Islet precursor cell (in vitro differentiated cells): ENCODE measurements around the gene COMMD4.
"Not testable (repeated sequence)": the region's sequence is repeated elsewhere in the genome, so short reads cannot be mapped to it uniquely, and the experiment has no call there.

ENCODE experiments used
- DNase-seq: peaks from one replicate; pipeline ENCODE4 v3.0.0-alpha.2; 2018

COMMD4 gene

GRCh38 chr15:75333654-75334419, 2.0 kb upstream of the COMMD4 start:
- DNase-seq = not testable (repeated sequence)

- no peak for DNase-seq
Measured at GRCh38 chr15:75335313-75335704, 554 bp upstream of the COMMD4 start.

- DNase-seq = no peak
Measured at GRCh38 chr15:75338661-75339240, 2.9 kb downstream of the COMMD4 start.

- no peak for DNase-seq
Measured at GRCh38 chr15:75339531-75340240, 3.8 kb downstream of the COMMD4 start.

GRCh38 chr15:75342221-75342620, 6.4 kb downstream of the COMMD4 start:
- DNase-seq = peak; percentile 54

- not testable (repeated sequence) for DNase-seq
Measured at GRCh38 chr15:75343953-75344352, 8.1 kb downstream of the COMMD4 start.

- DNase-seq = no peak
Measured at GRCh38 chr15:75346796-75347221, 10.9 kb downstream of the COMMD4 start, which contains the start of gene NEIL1. Gene NEIL1, plus strand, starts transcription at chr15:75347039. Its CDS starts 1,867 bp downstream, at chr15:75348906.

- peak; percentile 74 for DNase-seq
Measured at GRCh38 chr15:75347222-75348033, 11.6 kb downstream of the COMMD4 start.

GRCh38 chr15:75348034-75348561, 12.2 kb downstream of the COMMD4 start:
- no peak for DNase-seq

GRCh38 chr15:75348562-75349350, 12.9 kb downstream of the COMMD4 start:
- DNase-seq = peak; percentile 58

GRCh38 chr15:75349351-75349669, 13.4 kb downstream of the COMMD4 start:
- not testable (repeated sequence) for DNase-seq

- peak; percentile 47 for DNase-seq
Measured at GRCh38 chr15:75349851-75350588, 14.2 kb downstream of the COMMD4 start.

- DNase-seq = no peak
Measured at GRCh38 chr15:75350601-75351361, 14.9 kb downstream of the COMMD4 start.

- DNase-seq = no peak
Measured at GRCh38 chr15:75352186-75353080, 16.6 kb downstream of the COMMD4 start.

- no peak for DNase-seq
Measured at GRCh38 chr15:75353604-75354003, 17.7 kb downstream of the COMMD4 start.

GRCh38 chr15:75354454-75354853, 18.6 kb downstream of the COMMD4 start:
- no peak for DNase-seq

GRCh38 chr15:75355369-75355768, 19.5 kb downstream of the COMMD4 start:
- no peak for DNase-seq

- peak; percentile 51 for DNase-seq
Measured at GRCh38 chr15:75356006-75356405, 20.1 kb downstream of the COMMD4 start.

- DNase-seq = no peak
Measured at GRCh38 chr15:75356517-75356916, 20.7 kb downstream of the COMMD4 start.
